Upper lobe of left lung (tissue), 6 donors: ENCODE results near the gene SYT14. TPM values are rescaled to one million over a fixed set of nuclear protein-coding genes. Genes with fewer than 3 reads are reported as not detected.

Source experiments
- ATAC-seq, 2 donors: fragments of 200-7000 bp; cut with Tn5 transposase; one replicate each; pipeline ENCODE4 v1.9.1; 2022; ENCODE audit warnings: mild to moderate bottlenecking in 2 of 2, moderate library complexity in 2 of 2; ENCODE audit not compliant: low FRiP score in 2 of 2
- DNase-seq, 2 donors: peaks; one replicate each; pipeline ENCODE4 v3.0.0-alpha.2; 2019 to 2020
- H3K27ac ChIP-seq, 4 donors: fragments of 200-600 bp; sonication (generic); one replicate each; pipeline ENCODE4 v1.5.1; 2016 to 2019
- H3K27me3 ChIP-seq, 4 donors: fragments of 200-600 bp; sonication (generic); one replicate each; pipeline ENCODE4 v1.5.1; 2017 to 2019
- H3K36me3 ChIP-seq, 4 donors: fragments of 200-600 bp; sonication (generic); one replicate each; pipeline ENCODE4 v1.5.1; 2016 to 2019
- H3K4me1 ChIP-seq, 4 donors: fragments of 200-600 bp; sonication (generic); one replicate each; pipeline ENCODE4 v1.5.1; 2018 to 2019
- H3K4me3 ChIP-seq, 4 donors: fragments of 200-600 bp; sonication (generic); one replicate each; pipeline ENCODE4 v1.5.1; 2017 to 2019; ENCODE audit warnings: mild to moderate bottlenecking in 2 of 4, moderate library complexity in 1 of 4
- H3K9me3 ChIP-seq, 4 donors: fragments of 200-600 bp; sonication (generic); one replicate each; pipeline ENCODE4 v1.5.1; 2018 to 2019
- EP300 ChIP-seq, 4 donors: sonication (generic); formaldehyde crosslinking; IDR thresholded peaks; one replicate each; pipeline ENCODE4 v1.5.1; 2017; ENCODE audit warnings: antibody characterized with exemption in 4 of 4, control low read depth in 2 of 4
- POLR2A ChIP-seq, 4 donors: fragments of 450-650 bp; IDR thresholded peaks; one replicate each; pipeline ENCODE4 v1.5.1; 2016 to 2017; ENCODE audit warnings: antibody characterized with exemption in 4 of 4, mild to moderate bottlenecking in 2 of 4
- POLR2AphosphoS5 ChIP-seq, 2 donors: sonication (generic); formaldehyde crosslinking; IDR thresholded peaks; one replicate each; pipeline ENCODE4 v1.5.1; 2017; ENCODE audit warnings: antibody characterized with exemption in 2 of 2
- WGBS, 2 donors: methylation state at CpG; one replicate each; pipeline ENCODE4 v1.1.5; 2017 to 2018; 5-methylcytosine and 5-hydroxymethylcytosine counted together
- total RNA-seq, 6 donors: library from RNA; depleted of rRNA in 4 of 6; stranded (reverse); fragments of >200 nt in 4 of 6; gene quantifications; one replicate each; pipeline versions ENCODE4 v1.1.0 to v1.2.1, GENCODE V29; 2016 to 2021
- TF ChIP-seq, protein P1 (sequence below), 6 experiments: fragments of 450-650 bp in 4 of 6; fragments of 200-600 bp in 2 of 6; sonication (generic) in 2 of 6; IDR thresholded peaks; one replicate each; pipeline ENCODE4 v1.5.1; 2016 to 2019; ENCODE audit warnings: antibody characterized with exemption in 6 of 6
- donor health status: DM: no; HTN: no; CAD: no; lungs with moderate emphysema.
- donor health status: DM: no; HTN: yes; CAD: no; lungs with severe emphysema.

SYT14 gene
- total RNA-seq, 6 donors from 2014 or later = not detected

DNA sequence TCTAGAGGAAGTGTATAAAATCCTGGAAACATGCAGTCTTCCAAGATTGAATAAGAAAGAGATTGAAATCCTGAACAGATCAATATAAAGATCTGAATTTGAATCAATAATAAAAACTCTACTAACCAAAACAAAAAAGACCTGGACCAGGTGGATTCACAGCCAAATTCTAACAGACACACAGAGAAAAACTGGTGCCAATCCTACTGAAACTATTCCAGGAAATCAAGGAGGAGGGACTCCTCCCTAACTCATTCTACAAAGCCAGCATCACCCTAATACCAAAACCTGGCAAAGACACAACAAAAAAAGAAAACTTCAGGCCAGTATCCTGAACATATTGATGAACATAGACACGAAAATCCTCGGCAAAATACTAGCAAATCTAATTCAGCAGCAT is 58.3 kb downstream of the SYT14 start:
- no peak overlapping the region for H3K27ac ChIP-seq
- no peaks in the 10 kb centered on the region for H3K27me3 ChIP-seq
- no peak overlapping the region for H3K4me3 ChIP-seq
- no peaks in the 10 kb centered on the region for H3K9me3 ChIP-seq
- TF ChIP-seq, protein P1, sequence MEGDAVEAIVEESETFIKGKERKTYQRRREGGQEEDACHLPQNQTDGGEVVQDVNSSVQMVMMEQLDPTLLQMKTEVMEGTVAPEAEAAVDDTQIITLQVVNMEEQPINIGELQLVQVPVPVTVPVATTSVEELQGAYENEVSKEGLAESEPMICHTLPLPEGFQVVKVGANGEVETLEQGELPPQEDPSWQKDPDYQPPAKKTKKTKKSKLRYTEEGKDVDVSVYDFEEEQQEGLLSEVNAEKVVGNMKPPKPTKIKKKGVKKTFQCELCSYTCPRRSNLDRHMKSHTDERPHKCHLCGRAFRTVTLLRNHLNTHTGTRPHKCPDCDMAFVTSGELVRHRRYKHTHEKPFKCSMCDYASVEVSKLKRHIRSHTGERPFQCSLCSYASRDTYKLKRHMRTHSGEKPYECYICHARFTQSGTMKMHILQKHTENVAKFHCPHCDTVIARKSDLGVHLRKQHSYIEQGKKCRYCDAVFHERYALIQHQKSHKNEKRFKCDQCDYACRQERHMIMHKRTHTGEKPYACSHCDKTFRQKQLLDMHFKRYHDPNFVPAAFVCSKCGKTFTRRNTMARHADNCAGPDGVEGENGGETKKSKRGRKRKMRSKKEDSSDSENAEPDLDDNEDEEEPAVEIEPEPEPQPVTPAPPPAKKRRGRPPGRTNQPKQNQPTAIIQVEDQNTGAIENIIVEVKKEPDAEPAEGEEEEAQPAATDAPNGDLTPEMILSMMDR (IDR thresholded peaks at IDR 0.05) = no peak
- no peak for TF ChIP-seq POLR2A (IDR thresholded peaks at IDR 0.05)
- no peak for TF ChIP-seq EP300 (IDR thresholded peaks at IDR 0.05)
- DNase-seq = no peak
- no peaks in the 10 kb centered on the region for H3K4me1 ChIP-seq
- H3K36me3 ChIP-seq = no peaks in the 10 kb centered on the region
- ATAC-seq = no peak
- 67 to 77% methylated on average over 2 of the region's 2 CpGs for WGBS, 2 donors

DNA sequence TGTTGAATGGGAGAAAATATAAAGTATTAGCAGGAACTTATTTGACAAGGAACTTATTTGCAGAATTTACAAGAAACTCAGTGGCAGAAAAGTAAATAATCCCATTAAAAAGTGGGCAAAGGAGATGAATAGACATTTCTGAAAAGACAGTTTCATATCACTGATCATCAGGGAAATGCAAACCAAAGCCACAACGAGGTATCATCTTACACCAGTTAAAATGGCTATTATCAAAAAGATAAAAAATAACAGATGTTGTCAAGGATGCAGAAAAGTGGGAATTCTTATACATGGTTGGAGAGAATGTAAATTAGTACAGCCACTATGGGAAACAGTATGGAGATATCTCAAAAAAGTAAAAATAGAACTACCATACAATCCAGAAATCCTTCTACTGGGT is 61.0 kb downstream of the SYT14 start:
- Histone ChIP-seq H3K27me3 (no peaks in the 10 kb centered on the region), H3K4me3 (no peak overlapping the region), H3K9me3 (no peaks in the 10 kb centered on the region), H3K27ac (no peak overlapping the region), H3K4me1 (no peaks in the 10 kb centered on the region), H3K36me3 (no peaks in the 10 kb centered on the region)
- 27 to 42% methylated on average over 1 of the region's 1 CpG for WGBS, 2 donors
- TF ChIP-seq, protein P1 (IDR thresholded peaks at IDR 0.05) = no peak
- TF ChIP-seq POLR2A (IDR thresholded peaks at IDR 0.05) = no peak
- no peak for TF ChIP-seq POLR2AphosphoS5 (IDR thresholded peaks at IDR 0.05)
- TF ChIP-seq EP300 (IDR thresholded peaks at IDR 0.05) = no peak
- no peak for ATAC-seq
- DNase-seq = no peak

DNA sequence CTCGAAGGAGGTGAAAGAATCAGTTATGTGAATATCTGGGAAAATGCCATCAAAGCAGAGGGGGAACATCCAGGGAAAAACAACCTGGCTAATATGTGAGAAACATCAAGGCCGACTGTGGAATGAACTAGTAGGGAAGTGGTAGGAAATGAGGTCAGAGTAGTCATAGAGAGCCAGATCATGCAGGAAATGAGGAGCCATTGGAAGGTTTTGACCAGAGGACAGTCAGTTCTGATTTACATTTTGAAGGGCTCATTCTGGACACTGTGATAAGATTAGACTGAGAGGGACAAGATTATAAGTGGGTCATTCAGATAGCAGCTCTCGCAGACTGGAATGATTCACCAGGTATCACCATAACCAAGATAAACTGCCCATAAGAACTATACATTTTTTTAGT is 63.7 kb downstream of the SYT14 start:
- Histone ChIP-seq H3K36me3 (no peaks in the 10 kb centered on the region), H3K27me3 (no peaks in the 10 kb centered on the region), H3K4me1 (no peaks in the 10 kb centered on the region), H3K9me3 (no peaks in the 10 kb centered on the region), H3K4me3 (no peak overlapping the region), H3K27ac (no peak overlapping the region)
- DNase-seq (no peak), ATAC-seq (no peak)
- TF ChIP-seq POLR2A (IDR thresholded peaks at IDR 0.05) (no peak), EP300 (IDR thresholded peaks at IDR 0.05) (no peak), POLR2AphosphoS5 (IDR thresholded peaks at IDR 0.05) (no peak)
- TF ChIP-seq, protein P1 (IDR thresholded peaks at IDR 0.05) = no peak
- WGBS, 2 donors = 55 to 57% methylated on average over 3 of the region's 3 CpGs

DNA sequence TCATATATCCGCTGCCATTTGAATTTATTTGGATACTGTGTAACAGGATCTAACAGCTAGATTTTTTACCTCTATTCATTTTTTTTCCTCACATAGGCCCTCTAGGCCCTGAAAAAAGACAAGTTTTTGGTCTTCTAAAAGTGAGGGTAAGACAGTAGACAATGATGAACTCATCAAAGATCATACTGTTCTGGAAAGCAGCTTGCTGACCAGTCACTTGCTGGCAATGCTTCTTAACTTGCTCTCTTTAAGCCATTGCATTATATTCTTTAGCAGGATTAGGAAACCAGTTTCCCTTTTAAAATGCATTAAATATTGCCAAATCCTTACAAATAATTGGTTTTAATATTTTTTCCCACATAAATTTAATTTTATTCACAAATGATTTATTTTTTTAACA is 65.5 kb downstream of the SYT14 start:
- no peaks in the 10 kb centered on the region for H3K36me3 ChIP-seq
- no peak overlapping the region for H3K4me3 ChIP-seq
- TF ChIP-seq EP300 (IDR thresholded peaks at IDR 0.05) = no peak
- no peak for TF ChIP-seq POLR2A (IDR thresholded peaks at IDR 0.05)
- no peak for TF ChIP-seq POLR2AphosphoS5 (IDR thresholded peaks at IDR 0.05)
- TF ChIP-seq, protein P1 (IDR thresholded peaks at IDR 0.05) = no peak
- no peaks in the 10 kb centered on the region for H3K9me3 ChIP-seq
- no peak overlapping the region for H3K27ac ChIP-seq
- no peak for DNase-seq
- WGBS, 2 donors = 86 to 94% methylated on average over 1 of the region's 1 CpG
- no peak for ATAC-seq
- no peaks in the 10 kb centered on the region for H3K27me3 ChIP-seq
- no peaks in the 10 kb centered on the region for H3K4me1 ChIP-seq

DNA sequence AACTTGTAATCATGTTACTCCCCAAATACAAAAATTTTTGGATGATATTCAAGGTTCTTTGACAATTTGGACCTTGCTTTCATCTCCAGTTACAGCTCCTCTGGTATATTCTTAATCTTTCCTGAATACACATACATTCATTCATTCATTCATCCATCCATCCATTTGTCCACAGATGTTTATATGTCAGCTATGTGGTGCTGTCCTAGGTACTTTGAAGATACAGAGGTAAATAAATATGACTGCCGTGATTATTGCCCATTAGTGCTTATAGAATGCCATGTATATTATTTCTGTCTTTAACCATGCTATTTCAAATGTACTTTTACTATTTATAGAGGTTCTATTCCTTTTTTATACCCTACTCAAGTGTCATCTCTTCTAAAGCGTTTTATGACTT is 72.1 kb downstream of the SYT14 start:
- DNase-seq (no peak), ATAC-seq (no peak)
- Histone ChIP-seq H3K27ac (no peak overlapping the region), H3K9me3 (no peaks in the 10 kb centered on the region), H3K4me3 (no peak overlapping the region), H3K27me3 (no peaks in the 10 kb centered on the region), H3K4me1 (no peaks in the 10 kb centered on the region), H3K36me3 (no peaks in the 10 kb centered on the region)
- TF ChIP-seq POLR2A (IDR thresholded peaks at IDR 0.05) = no peak
- no peak for TF ChIP-seq EP300 (IDR thresholded peaks at IDR 0.05)
- TF ChIP-seq, protein P1 (IDR thresholded peaks at IDR 0.05) = no peak
- no peak for TF ChIP-seq POLR2AphosphoS5 (IDR thresholded peaks at IDR 0.05)
- WGBS, 2 donors = 76 to 87% methylated on average over 2 of the region's 2 CpGs
